HUES6 (cell line): Measurements from ENCODE around the gene ALG11.

Experiments
- H3K27ac ChIP-seq: 2 replicates; pipeline ENCODE4 v1.7.0; 2013; ENCODE audit warnings: low read depth, mild to moderate bottlenecking, low read length, inconsistent platforms
- H3K27me3 ChIP-seq: 2 replicates; pipeline ENCODE4 v1.6.1; 2013; ENCODE audit warnings: low read length; ENCODE audit not compliant: control insufficient read depth, insufficient read depth
- H3K36me3 ChIP-seq: 2 replicates; pipeline ENCODE4 v1.6.1; 2013; ENCODE audit warnings: low read length; ENCODE audit not compliant: control insufficient read depth, insufficient read depth
- H3K4me1 ChIP-seq: 2 replicates; pipeline ENCODE4 v1.6.1; 2013; ENCODE audit warnings: low read length; ENCODE audit not compliant: control insufficient read depth, insufficient read depth
- H3K4me3 ChIP-seq: 2 replicates; pipeline ENCODE4 v1.5.1; 2013; ENCODE audit warnings: low read depth, low read length
- H3K9ac ChIP-seq: one replicate; pipeline ENCODE4 v1.6.1; 2013; ENCODE audit warnings: mild to moderate bottlenecking, low read length
- H3K9me3 ChIP-seq: 2 replicates; pipeline ENCODE4 v1.6.1; 2013; ENCODE audit warnings: low read depth, low read length; ENCODE audit not compliant: control insufficient read depth, insufficient read depth

Gene ALG11

DNA sequence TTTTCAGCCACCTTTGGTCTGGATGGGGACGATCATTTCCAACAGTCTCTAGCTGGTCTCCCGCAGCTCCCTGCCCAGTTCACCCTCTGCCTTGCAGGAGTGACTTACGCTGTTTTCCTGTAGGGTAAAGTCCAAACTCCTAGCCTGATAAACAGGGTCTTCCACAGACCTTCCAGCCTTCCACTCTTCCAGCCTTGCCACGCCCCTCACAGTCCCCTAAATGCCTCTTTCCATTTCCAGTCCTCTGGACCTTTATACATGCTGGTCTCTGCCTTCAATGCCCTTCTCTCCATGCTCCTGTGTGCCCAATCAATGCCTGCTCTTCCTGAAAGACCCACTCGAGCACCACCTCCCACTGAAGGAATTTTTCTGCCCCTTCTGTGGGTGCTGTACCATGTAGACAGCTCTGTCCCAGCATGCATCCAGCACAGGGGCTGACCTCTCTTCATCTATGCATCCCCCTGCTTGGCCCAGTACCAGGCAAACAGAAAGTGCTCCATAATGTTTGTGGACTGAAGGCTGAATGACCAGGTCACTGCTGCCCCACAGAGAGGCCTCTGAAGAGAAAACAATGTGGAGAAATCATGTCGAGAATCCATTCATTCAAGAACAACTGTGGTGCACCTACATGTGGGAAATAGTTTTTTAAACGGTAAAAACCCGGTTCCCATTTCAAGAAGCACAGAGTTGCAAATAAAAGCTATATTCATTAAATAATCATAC is 5.5 kb upstream of the ALG11 start:
- H3K9me3 ChIP-seq, result peaks cover 8% of the 10 kb centered on the region; the same call in 1 of the 2 replicates
- H3K36me3 ChIP-seq, result no peaks in the 10 kb centered on the region
- H3K4me3 ChIP-seq, result no peak overlapping the region
- H3K27ac ChIP-seq, result no peak overlapping the region
- H3K4me1 ChIP-seq, result peaks cover 6% of the 10 kb centered on the region; the same call in 1 of the 2 replicates
- peaks cover 28% of the 10 kb centered on the region for H3K27me3 ChIP-seq
- no peak overlapping the region for H3K9ac ChIP-seq

GRCh38 chr13:52009946-52010345 is 2.3 kb upstream of the ALG11 start:
- Histone ChIP-seq H3K9me3 (peaks cover 8% of the 10 kb centered on the region; the same call in 1 of the 2 replicates), H3K27me3 (peaks cover 28% of the 10 kb centered on the region), H3K9ac (no peak overlapping the region), H3K36me3 (no peaks in the 10 kb centered on the region), H3K4me1 (no peaks in the 10 kb centered on the region; the same call in 1 of the 2 replicates), H3K27ac (no peak overlapping the region), H3K4me3 (no peak overlapping the region)

- peak within 1 kb of the TSS; percentile 93 for H3K9ac ChIP-seq
- peak within 1 kb of the TSS; percentile 28; the same call in 1 of the 2 replicates for H3K27ac ChIP-seq
- H3K4me3 ChIP-seq, result peak within 1 kb of the TSS; percentile 97
- peaks cover 17% of the 10 kb centered on the region; the same call in 1 of the 2 replicates for H3K9me3 ChIP-seq
- peaks cover 7% of the 10 kb centered on the region; the same call in 1 of the 2 replicates for H3K36me3 ChIP-seq
- no peaks in the 10 kb centered on the region; the same call in 1 of the 2 replicates for H3K4me1 ChIP-seq
- peaks cover 28% of the 10 kb centered on the region for H3K27me3 ChIP-seq
Measured at GRCh38 chr13:52010890-52011631, 1.1 kb upstream of the ALG11 start, which contains the start of gene ATP7B. Gene ATP7B (minus strand): TSS chr13:52011450. CDS start chr13:52011337, 113 bp downstream.

- peaks cover 11% of the 10 kb centered on the region for H3K36me3 ChIP-seq
- peak overlapping the region; percentile 97 for H3K4me3 ChIP-seq
- H3K9me3 ChIP-seq, result peaks cover 16% of the 10 kb centered on the region; the same call in 1 of the 2 replicates
- H3K9ac ChIP-seq, result peak overlapping the region; percentile 93
- peak overlapping the region; percentile 28; the same call in 1 of the 2 replicates for H3K27ac ChIP-seq
- H3K27me3 ChIP-seq, result peaks cover 28% of the 10 kb centered on the region
- H3K4me1 ChIP-seq, result no peaks in the 10 kb centered on the region; the same call in 1 of the 2 replicates
Measured at GRCh38 chr13:52012512-52012836, 276 bp downstream of the ALG11 start.

GRCh38 chr13:52016296-52016695 is 4.1 kb downstream of the ALG11 start:
- H3K36me3 ChIP-seq, result peaks cover 45% of the 10 kb centered on the region
- no peaks in the 10 kb centered on the region for H3K4me1 ChIP-seq
- no peak overlapping the region for H3K4me3 ChIP-seq
- peaks cover 4% of the 10 kb centered on the region; the same call in 1 of the 2 replicates for H3K27me3 ChIP-seq
- peaks cover 16% of the 10 kb centered on the region; the same call in 1 of the 2 replicates for H3K9me3 ChIP-seq
- H3K27ac ChIP-seq, result no peak overlapping the region
- no peak overlapping the region for H3K9ac ChIP-seq

- Histone ChIP-seq H3K9me3 (peaks cover 14% of the 10 kb centered on the region; the same call in 1 of the 2 replicates), H3K4me3 (no peak overlapping the region), H3K27ac (no peak overlapping the region), H3K27me3 (no peaks in the 10 kb centered on the region), H3K36me3 (peaks cover 79% of the 10 kb centered on the region), H3K9ac (no peak overlapping the region), H3K4me1 (no peaks in the 10 kb centered on the region)
Measured at GRCh38 chr13:52020191-52020590, 8.0 kb downstream of the ALG11 start.

GRCh38 chr13:52022356-52022755 is 10.2 kb downstream of the ALG11 start:
- no peak overlapping the region for H3K27ac ChIP-seq
- H3K4me1 ChIP-seq, result no peaks in the 10 kb centered on the region
- no peaks in the 10 kb centered on the region for H3K27me3 ChIP-seq
- H3K9ac ChIP-seq, result no peak overlapping the region
- no peaks in the 10 kb centered on the region for H3K9me3 ChIP-seq
- H3K36me3 ChIP-seq, result peaks cover 88% of the 10 kb centered on the region
- no peak overlapping the region for H3K4me3 ChIP-seq

- H3K36me3 ChIP-seq, result peaks cover 91% of the 10 kb centered on the region
- no peak within 1 kb of the TSS for H3K27ac ChIP-seq
- H3K4me1 ChIP-seq, result no peaks in the 10 kb centered on the region
- H3K4me3 ChIP-seq, result no peak within 1 kb of the TSS
- no peaks in the 10 kb centered on the region for H3K27me3 ChIP-seq
- H3K9me3 ChIP-seq, result peaks cover 4% of the 10 kb centered on the region; the same call in 1 of the 2 replicates
- no peak within 1 kb of the TSS for H3K9ac ChIP-seq
Measured at GRCh38 chr13:52024481-52024880, 12.3 kb downstream of the ALG11 start, which contains the start of gene UTP14C. Gene UTP14C (plus strand): TSS chr13:52024691. CDS start chr13:52028805, 4,114 bp downstream.

- no peak overlapping the region for H3K27ac ChIP-seq
- H3K4me1 ChIP-seq, result no peaks in the 10 kb centered on the region
- no peak overlapping the region for H3K9ac ChIP-seq
- peaks cover 86% of the 10 kb centered on the region for H3K36me3 ChIP-seq
- no peaks in the 10 kb centered on the region for H3K27me3 ChIP-seq
- H3K9me3 ChIP-seq, result peaks cover 4% of the 10 kb centered on the region
- no peak overlapping the region for H3K4me3 ChIP-seq
Measured at GRCh38 chr13:52025475-52026245, 13.5 kb downstream of the ALG11 start.

- H3K9ac ChIP-seq, result no peak overlapping the region
- no peaks in the 10 kb centered on the region for H3K4me1 ChIP-seq
- H3K27me3 ChIP-seq, result no peaks in the 10 kb centered on the region
- no peak overlapping the region for H3K4me3 ChIP-seq
- H3K36me3 ChIP-seq, result peaks cover 83% of the 10 kb centered on the region
- no peak overlapping the region for H3K27ac ChIP-seq
- H3K9me3 ChIP-seq, result peaks cover 4% of the 10 kb centered on the region
Measured at GRCh38 chr13:52026246-52026626, 14.0 kb downstream of the ALG11 start.
